ENCODE measurements around the gene RBM34. TPM values are rescaled to one million over a fixed set of nuclear protein-coding genes. Genes with fewer than 3 reads are reported as not detected.

RBM34 gene
- total RNA-seq, 1 donor from 2014 or later: 129 TPM

DNA sequence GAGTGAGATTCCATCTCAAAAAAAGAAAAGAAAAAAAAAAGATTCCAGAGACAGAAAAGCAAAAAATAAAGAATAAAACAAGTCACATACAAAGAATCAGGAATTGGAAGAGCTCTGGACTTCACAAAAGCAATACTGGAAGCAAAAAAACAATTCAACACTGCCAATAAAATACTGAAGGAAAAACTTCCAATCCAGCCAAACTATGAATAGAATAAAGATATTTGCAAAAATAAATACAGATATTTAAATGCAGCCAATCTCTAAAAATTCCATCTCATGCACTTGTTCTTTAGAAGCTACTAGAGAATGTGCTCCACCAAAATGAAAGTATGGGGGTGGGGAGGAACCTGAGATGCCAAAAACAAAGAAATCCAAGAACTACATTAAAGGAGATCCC, 29.4 kb upstream of the RBM34 start:
- Histone ChIP-seq H3K36me3 (ENCODE audit: insufficient read depth, low read length) (peaks cover 11% of the 10 kb centered on the region), H3K79me2 (ENCODE audit: insufficient read depth, low read length) (peaks cover 3% of the 10 kb centered on the region), H2AFZ (ENCODE audit: low read depth, low read length) (no peak overlapping the region), H3K4me2 (ENCODE audit: low read length) (no peak overlapping the region), H3K9me3 (ENCODE audit: insufficient read depth, low read depth, low read length) (no peaks in the 10 kb centered on the region), H3K4me1 (ENCODE audit: insufficient read depth, low read length) (no peaks in the 10 kb centered on the region), H3K9ac (ENCODE audit: low read length) (no peak overlapping the region), H4K20me1 (ENCODE audit: insufficient read depth, low read length) (no peaks in the 10 kb centered on the region), H3K4me3 (ENCODE audit: insufficient read depth, low read depth, low read length) (no peak overlapping the region), H3K27me3 (ENCODE audit: insufficient read depth, low read length) (no peaks in the 10 kb centered on the region), H3K27ac (ENCODE audit: low read depth, low read length) (no peak overlapping the region)
- Mint-ChIP-seq H3K9me3 (ENCODE audit: unreplicated experiment) (no peaks in the 10 kb centered on the region), H3K27ac (ENCODE audit: unreplicated experiment) (no peak overlapping the region), H3K27me3 (ENCODE audit: low read depth, unreplicated experiment) (no peaks in the 10 kb centered on the region), H3K4me1 (ENCODE audit: low read depth, unreplicated experiment) (no peaks in the 10 kb centered on the region), H3K36me3 (ENCODE audit: low read depth, unreplicated experiment) (peaks cover 15% of the 10 kb centered on the region), H3K4me3 (ENCODE audit: unreplicated experiment) (no peak overlapping the region)
- DNase-seq (ENCODE audit: low read depth) (no peak), FAIRE-seq (no peak)
- TF ChIP-seq, protein P1, sequence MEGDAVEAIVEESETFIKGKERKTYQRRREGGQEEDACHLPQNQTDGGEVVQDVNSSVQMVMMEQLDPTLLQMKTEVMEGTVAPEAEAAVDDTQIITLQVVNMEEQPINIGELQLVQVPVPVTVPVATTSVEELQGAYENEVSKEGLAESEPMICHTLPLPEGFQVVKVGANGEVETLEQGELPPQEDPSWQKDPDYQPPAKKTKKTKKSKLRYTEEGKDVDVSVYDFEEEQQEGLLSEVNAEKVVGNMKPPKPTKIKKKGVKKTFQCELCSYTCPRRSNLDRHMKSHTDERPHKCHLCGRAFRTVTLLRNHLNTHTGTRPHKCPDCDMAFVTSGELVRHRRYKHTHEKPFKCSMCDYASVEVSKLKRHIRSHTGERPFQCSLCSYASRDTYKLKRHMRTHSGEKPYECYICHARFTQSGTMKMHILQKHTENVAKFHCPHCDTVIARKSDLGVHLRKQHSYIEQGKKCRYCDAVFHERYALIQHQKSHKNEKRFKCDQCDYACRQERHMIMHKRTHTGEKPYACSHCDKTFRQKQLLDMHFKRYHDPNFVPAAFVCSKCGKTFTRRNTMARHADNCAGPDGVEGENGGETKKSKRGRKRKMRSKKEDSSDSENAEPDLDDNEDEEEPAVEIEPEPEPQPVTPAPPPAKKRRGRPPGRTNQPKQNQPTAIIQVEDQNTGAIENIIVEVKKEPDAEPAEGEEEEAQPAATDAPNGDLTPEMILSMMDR (IDR thresholded peaks at IDR 0.05; ENCODE audit: insufficient read depth, low read depth, low read length): no peak
- TF ChIP-seq EZH2 (IDR thresholded peaks at IDR 0.05; ENCODE audit: insufficient read depth, low read length): no peak

DNA sequence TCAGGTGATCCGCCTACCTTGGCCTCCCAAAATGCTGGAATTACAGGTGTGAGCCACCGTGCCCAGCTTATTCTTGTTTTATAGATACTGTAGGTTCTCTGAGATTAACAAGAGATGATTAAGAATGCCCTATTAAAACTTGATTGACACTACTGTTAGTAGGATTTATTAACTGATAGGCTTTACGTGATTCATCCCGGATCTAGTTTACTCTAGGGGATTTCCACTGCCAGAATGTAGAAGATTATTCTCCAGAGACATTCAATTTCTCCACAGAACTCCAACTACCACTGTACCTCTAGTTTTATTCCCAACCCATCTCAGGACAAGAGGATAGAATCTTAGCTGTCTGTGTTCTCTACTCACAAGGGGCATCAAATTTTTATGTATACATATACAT, 26.3 kb upstream of the RBM34 start:
- DNase-seq (ENCODE audit: low read depth) (no peak), FAIRE-seq (no peak)
- no peak for TF ChIP-seq EZH2 (IDR thresholded peaks at IDR 0.05; ENCODE audit: insufficient read depth, low read length)
- TF ChIP-seq, protein P1 (IDR thresholded peaks at IDR 0.05; ENCODE audit: insufficient read depth, low read depth, low read length): no peak
- Histone ChIP-seq H3K9ac (ENCODE audit: low read length) (no peak overlapping the region), H2AFZ (ENCODE audit: low read depth, low read length) (no peak overlapping the region), H3K4me1 (ENCODE audit: insufficient read depth, low read length) (no peaks in the 10 kb centered on the region), H3K27ac (ENCODE audit: low read depth, low read length) (no peak overlapping the region), H3K4me3 (ENCODE audit: insufficient read depth, low read depth, low read length) (no peak overlapping the region), H4K20me1 (ENCODE audit: insufficient read depth, low read length) (no peaks in the 10 kb centered on the region), H3K36me3 (ENCODE audit: insufficient read depth, low read length) (peaks cover 13% of the 10 kb centered on the region), H3K27me3 (ENCODE audit: insufficient read depth, low read length) (no peaks in the 10 kb centered on the region), H3K79me2 (ENCODE audit: insufficient read depth, low read length) (peaks cover 3% of the 10 kb centered on the region), H3K4me2 (ENCODE audit: low read length) (no peak overlapping the region), H3K9me3 (ENCODE audit: insufficient read depth, low read depth, low read length) (no peaks in the 10 kb centered on the region)
- H3K4me1 Mint-ChIP-seq (ENCODE audit: low read depth, unreplicated experiment): no peaks in the 10 kb centered on the region
- H3K9me3 Mint-ChIP-seq (ENCODE audit: unreplicated experiment): no peaks in the 10 kb centered on the region
- H3K36me3 Mint-ChIP-seq (ENCODE audit: low read depth, unreplicated experiment): peaks cover 14% of the 10 kb centered on the region
- no peak overlapping the region for H3K4me3 Mint-ChIP-seq (ENCODE audit: unreplicated experiment)
- H3K27me3 Mint-ChIP-seq (ENCODE audit: low read depth, unreplicated experiment): no peaks in the 10 kb centered on the region
- no peak overlapping the region for H3K27ac Mint-ChIP-seq (ENCODE audit: unreplicated experiment)

DNA sequence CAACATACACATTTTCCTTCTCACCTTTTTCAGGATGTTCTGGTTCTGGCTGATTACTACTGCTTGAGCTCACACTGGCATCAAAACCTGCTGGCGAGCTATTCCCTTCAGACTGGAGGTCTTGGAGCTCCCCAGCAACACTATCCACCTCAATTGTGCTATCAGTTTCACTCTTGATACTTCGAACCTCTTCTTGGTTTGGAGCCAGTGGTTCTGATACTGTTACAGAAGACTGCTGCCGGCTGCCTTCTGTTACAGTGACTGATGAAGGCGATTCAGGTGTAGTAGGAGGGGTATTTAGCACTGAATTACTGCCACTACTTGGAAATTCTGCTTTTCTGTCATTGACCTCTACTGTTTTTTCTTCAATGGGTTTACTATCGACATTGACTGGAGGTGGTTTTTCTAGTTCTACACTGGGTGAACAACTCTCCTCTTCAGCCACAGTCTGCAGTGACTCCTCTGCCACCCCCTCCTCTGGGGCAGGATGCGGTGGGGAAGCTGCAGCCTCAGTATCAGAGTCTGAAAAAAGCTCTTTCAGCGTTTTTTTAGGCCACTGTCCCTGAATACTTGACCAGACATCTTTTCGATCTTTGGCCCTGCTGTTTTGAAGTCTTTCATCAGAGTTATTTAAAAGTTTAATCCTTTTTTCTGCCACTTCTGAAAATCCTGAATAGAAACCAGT, 20.7 kb upstream of the RBM34 start:
- Histone ChIP-seq H3K27ac (ENCODE audit: low read depth, low read length) (no peak overlapping the region), H3K9ac (ENCODE audit: low read length) (no peak overlapping the region), H3K4me3 (ENCODE audit: insufficient read depth, low read depth, low read length) (no peak overlapping the region), H3K27me3 (ENCODE audit: insufficient read depth, low read length) (no peaks in the 10 kb centered on the region), H3K9me3 (ENCODE audit: insufficient read depth, low read depth, low read length) (no peaks in the 10 kb centered on the region), H3K36me3 (ENCODE audit: insufficient read depth, low read length) (peaks cover 19% of the 10 kb centered on the region), H3K79me2 (ENCODE audit: insufficient read depth, low read length) (no peaks in the 10 kb centered on the region), H3K4me1 (ENCODE audit: insufficient read depth, low read length) (no peaks in the 10 kb centered on the region), H4K20me1 (ENCODE audit: insufficient read depth, low read length) (no peaks in the 10 kb centered on the region), H3K4me2 (ENCODE audit: low read length) (no peak overlapping the region), H2AFZ (ENCODE audit: low read depth, low read length) (no peak overlapping the region)
- H3K9me3 Mint-ChIP-seq (ENCODE audit: unreplicated experiment): no peaks in the 10 kb centered on the region
- no peak for DNase-seq (ENCODE audit: low read depth)
- no peaks in the 10 kb centered on the region for H3K27me3 Mint-ChIP-seq (ENCODE audit: low read depth, unreplicated experiment)
- FAIRE-seq: no peak
- H3K4me1 Mint-ChIP-seq (ENCODE audit: low read depth, unreplicated experiment): peaks cover 1% of the 10 kb centered on the region
- H3K27ac Mint-ChIP-seq (ENCODE audit: unreplicated experiment): no peak overlapping the region
- H3K36me3 Mint-ChIP-seq (ENCODE audit: low read depth, unreplicated experiment): peaks cover 3% of the 10 kb centered on the region
- H3K4me3 Mint-ChIP-seq (ENCODE audit: unreplicated experiment): no peak overlapping the region
- no peak for TF ChIP-seq EZH2 (IDR thresholded peaks at IDR 0.05; ENCODE audit: insufficient read depth, low read length)
- TF ChIP-seq, protein P1 (IDR thresholded peaks at IDR 0.05; ENCODE audit: insufficient read depth, low read depth, low read length): no peak

All from astrocyte (in vitro differentiated cells and primary cell).